GM10266 (cell line): Measurements from ENCODE around the gene DSP.

Source experiments
- DNase-seq: peaks from one replicate; pipeline ENCODE4 v3.0.0; 2012; ENCODE audit errors: extremely low spot score
- CTCF ChIP-seq: IDR thresholded peaks from 2 replicates; pipeline ENCODE4 v1.5.1; 2012; ENCODE audit warnings: mild to moderate bottlenecking, low read depth; ENCODE audit not compliant: control insufficient read depth, insufficient read depth; ENCODE audit errors: missing control alignments

DSP gene

GRCh38 chr6:7550433-7550801 is 8.9 kb downstream of the DSP start:
- no peak for DNase-seq
- no peak for TF ChIP-seq CTCF

DNA sequence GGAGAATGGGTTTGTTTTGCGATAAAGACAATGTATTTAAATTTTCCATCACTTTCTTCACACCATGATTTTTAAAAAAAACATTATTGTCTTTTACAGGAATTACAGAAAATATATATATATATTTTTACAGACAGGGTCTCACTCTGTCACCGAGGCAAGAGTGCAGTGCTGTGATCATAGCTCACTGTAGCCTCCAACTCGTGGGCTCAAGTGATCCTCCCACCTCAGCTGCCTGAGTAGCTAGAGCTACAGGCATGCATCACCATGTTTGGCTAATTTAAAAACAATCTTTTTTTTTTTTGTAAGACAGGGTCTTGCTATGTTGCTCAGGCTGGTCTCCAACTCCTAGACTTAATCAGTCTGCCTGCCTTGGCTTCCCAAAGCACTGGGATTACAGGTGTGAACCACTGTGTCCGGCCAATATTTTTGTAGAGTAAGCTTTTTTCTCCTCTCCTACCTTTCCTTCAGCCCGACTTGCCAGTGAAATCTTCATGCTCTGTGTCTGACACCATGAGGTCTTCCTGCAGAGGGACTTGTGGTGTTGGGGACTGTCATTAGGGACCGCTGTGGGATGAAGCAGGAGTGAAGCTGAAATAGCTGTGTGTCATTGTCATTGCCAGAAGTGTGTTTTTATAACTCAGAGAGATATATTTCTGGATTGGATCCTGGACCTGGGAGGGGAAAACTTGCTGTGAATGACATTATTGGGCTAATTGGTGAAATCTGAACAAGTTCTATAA is 13.2 kb downstream of the DSP start:
- DNase-seq, result no peak
- no peak for TF ChIP-seq CTCF

- DNase-seq, result no peak
These were observed 14.2 kb downstream of the DSP start for GRCh38 chr6:7555671-7556070.

GRCh38 chr6:7556394-7557106 is 15.1 kb downstream of the DSP start:
- TF ChIP-seq CTCF, result no peak
- DNase-seq, result no peak

More at GRCh38 chr6:7555671-7556070, 14.2 kb downstream of the DSP start:
- TF ChIP-seq CTCF, result no peak

GRCh38 chr6:7557652-7558051 is 16.2 kb downstream of the DSP start:
- no peak for DNase-seq
- no peak for TF ChIP-seq CTCF

GRCh38 chr6:7558781-7559180 is 17.3 kb downstream of the DSP start:
- DNase-seq, result no peak
- TF ChIP-seq CTCF, result no peak

- no peak for DNase-seq
- TF ChIP-seq CTCF, result no peak
These were observed 17.7 kb downstream of the DSP start for GRCh38 chr6:7559196-7559595.
